Calu3 (cell line): ENCODE measurements around the gene SULT1A1. TPM values are rescaled to one million over a fixed set of nuclear protein-coding genes. Genes with fewer than 3 reads are reported as not detected.

Experiments
- BruUV-seq: library from RNA; stranded (reverse); fragments of 400-500 nt; replicated peaks from 2 replicates; lab custom pipeline; 2021; lab: Mats Ljungman, UMichigan
- CTCF ChIA-PET: fragments of 300-600 bp; sonication (Branson Sonifier 250); formaldehyde crosslinking; loops from one replicate; lab custom pipeline; 2022; ENCODE audit warnings: antibody characterized with exemption; lab: Charles Lee
- DNase-seq: peaks from one replicate; pipeline ENCODE4 v3.0.0; 2022
- H3K27ac Mint-ChIP-seq: one replicate; pipeline ENCODE4 v1.8.0; 2022; ENCODE audit warnings: mixed read lengths; ENCODE audit not compliant: unreplicated experiment
- H3K27me3 Mint-ChIP-seq: one replicate; pipeline ENCODE4 v1.8.0; 2022; ENCODE audit warnings: mixed read lengths; ENCODE audit not compliant: unreplicated experiment
- H3K36me3 Mint-ChIP-seq: one replicate; pipeline ENCODE4 v1.8.0; 2022; ENCODE audit warnings: mild to moderate bottlenecking, moderate library complexity, mixed read lengths; ENCODE audit not compliant: insufficient read depth, unreplicated experiment
- H3K4me1 Mint-ChIP-seq: one replicate; pipeline ENCODE4 v1.8.0; 2022; ENCODE audit warnings: mild to moderate bottlenecking, low read depth, mixed read lengths; ENCODE audit not compliant: unreplicated experiment
- H3K4me3 Mint-ChIP-seq: one replicate; pipeline ENCODE4 v1.8.0; 2022; ENCODE audit warnings: mild to moderate bottlenecking, low read depth, moderate library complexity, mixed read lengths; ENCODE audit not compliant: unreplicated experiment
- H3K9me3 Mint-ChIP-seq: one replicate; pipeline ENCODE4 v1.8.0; 2022; ENCODE audit warnings: low read depth, mixed read lengths; ENCODE audit not compliant: unreplicated experiment
- intact Hi-C: fragments of 100-400 bp; cut with micrococcal nuclease; formaldehyde crosslinking; loops from one replicate; pipeline ENCODE4 v1.10.0; 2022; ENCODE audit not compliant: unreplicated experiment
- total RNA-seq: library from RNA; stranded (reverse); gene quantifications from 2 replicates; pipeline ENCODE4 v1.2.3, GENCODE V29; 2022
- TF ChIP-seq, protein P1 (sequence below): fragments of 200-600 bp; IDR thresholded peaks from one replicate; pipeline ENCODE4 v1.8.0; 2022; ENCODE audit warnings: antibody characterized with exemption; ENCODE audit not compliant: unreplicated experiment

The SULT1A1 gene
- total RNA-seq, 1 experiment from 2014 or later = 14.0 TPM

DNA sequence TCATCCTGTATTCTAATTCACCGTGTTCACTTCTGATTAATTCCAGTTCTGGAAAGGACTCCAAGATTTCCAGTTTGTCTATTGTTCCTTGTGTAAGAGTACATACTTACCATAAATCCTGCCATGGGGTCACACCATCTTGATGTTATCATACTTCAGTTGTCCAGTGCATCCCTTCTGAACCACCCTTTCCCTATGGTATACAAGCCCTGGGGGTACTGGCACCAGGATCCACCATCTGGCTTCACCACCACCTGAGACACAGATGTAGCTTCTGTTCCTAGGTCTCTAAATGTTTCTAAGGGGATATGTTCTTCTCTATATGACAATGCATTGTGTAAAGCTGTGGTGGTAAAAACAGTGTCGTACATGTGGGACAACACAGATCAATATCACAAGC is 34.9 kb downstream of the SULT1A1 start:
- no TSS peak for BruUV-seq
- Mint-ChIP-seq H3K9me3 (no peaks in the 10 kb centered on the region), H3K27ac (no peak overlapping the region), H3K4me3 (no peak overlapping the region), H3K36me3 (no peaks in the 10 kb centered on the region), H3K27me3 (no peaks in the 10 kb centered on the region), H3K4me1 (no peaks in the 10 kb centered on the region)
- TF ChIP-seq, protein P1, sequence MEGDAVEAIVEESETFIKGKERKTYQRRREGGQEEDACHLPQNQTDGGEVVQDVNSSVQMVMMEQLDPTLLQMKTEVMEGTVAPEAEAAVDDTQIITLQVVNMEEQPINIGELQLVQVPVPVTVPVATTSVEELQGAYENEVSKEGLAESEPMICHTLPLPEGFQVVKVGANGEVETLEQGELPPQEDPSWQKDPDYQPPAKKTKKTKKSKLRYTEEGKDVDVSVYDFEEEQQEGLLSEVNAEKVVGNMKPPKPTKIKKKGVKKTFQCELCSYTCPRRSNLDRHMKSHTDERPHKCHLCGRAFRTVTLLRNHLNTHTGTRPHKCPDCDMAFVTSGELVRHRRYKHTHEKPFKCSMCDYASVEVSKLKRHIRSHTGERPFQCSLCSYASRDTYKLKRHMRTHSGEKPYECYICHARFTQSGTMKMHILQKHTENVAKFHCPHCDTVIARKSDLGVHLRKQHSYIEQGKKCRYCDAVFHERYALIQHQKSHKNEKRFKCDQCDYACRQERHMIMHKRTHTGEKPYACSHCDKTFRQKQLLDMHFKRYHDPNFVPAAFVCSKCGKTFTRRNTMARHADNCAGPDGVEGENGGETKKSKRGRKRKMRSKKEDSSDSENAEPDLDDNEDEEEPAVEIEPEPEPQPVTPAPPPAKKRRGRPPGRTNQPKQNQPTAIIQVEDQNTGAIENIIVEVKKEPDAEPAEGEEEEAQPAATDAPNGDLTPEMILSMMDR = no peak
- DNase-seq = no peak
- CTCF ChIA-PET = interaction anchor here (0.5 kb wide), 1 partner anchor 442 kb away, joined by 4 read pairs; no protein-coding TSS in a partner anchor
- intact Hi-C loops = no loop called here

DNA sequence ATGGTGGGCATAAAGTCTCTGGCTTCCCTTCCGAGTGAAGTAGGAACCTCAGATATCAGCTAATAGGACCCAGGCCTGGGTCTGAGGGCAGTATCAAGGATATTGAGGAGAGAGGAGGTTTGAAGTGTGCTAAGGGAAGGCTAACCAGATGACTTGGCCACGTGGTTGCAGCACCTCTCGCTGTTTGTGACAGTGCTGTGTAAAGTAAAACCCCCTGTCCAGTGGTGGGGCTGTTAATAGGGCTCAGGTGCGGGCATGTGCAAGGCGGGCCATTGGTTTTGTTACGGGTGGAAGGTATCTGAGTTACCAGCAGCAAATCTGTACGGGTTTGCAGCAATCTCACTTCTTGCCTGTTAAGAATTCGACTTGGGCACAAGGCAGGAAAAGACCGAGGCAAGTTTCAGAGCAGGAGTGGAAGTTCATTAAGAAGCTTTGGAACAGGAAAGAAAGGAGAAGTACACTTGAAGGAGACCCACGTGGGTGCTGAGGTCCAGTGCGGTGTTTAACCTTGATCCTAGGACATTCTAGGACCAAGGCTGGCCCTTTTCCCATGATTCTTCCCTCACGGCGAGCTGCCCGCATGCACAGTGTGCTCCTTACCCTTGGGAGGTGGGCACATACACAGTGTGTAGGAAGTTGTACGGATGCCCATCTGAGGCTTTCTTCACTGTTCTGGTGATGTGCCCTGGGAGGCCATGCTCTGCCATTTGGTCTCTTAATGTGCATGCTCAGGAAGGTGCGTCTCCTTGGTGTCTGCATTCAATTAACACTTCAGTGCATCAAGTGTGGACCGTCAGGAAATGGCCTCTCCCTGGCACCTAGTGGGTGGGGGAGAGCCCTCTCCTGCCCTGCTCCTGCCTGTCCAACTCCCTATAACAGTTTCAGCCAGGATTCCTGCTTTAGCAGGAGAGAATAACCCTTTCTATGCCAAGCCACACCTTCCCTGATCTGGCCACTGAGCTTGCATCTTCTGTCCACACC is 35.8 kb downstream of the SULT1A1 start:
- TF ChIP-seq, protein P1 = no peak
- Mint-ChIP-seq H3K27ac (no peak overlapping the region), H3K4me1 (no peaks in the 10 kb centered on the region), H3K36me3 (peaks cover 4% of the 10 kb centered on the region), H3K4me3 (no peak overlapping the region), H3K9me3 (no peaks in the 10 kb centered on the region), H3K27me3 (no peaks in the 10 kb centered on the region)
- no peak for DNase-seq
- intact Hi-C loops = no loop called here
- BruUV-seq = no TSS peak
- CTCF ChIA-PET = interaction anchor here (0.6 kb wide), 1 partner anchor 279 kb away, joined by 5 read pairs; no protein-coding TSS in a partner anchor

DNA sequence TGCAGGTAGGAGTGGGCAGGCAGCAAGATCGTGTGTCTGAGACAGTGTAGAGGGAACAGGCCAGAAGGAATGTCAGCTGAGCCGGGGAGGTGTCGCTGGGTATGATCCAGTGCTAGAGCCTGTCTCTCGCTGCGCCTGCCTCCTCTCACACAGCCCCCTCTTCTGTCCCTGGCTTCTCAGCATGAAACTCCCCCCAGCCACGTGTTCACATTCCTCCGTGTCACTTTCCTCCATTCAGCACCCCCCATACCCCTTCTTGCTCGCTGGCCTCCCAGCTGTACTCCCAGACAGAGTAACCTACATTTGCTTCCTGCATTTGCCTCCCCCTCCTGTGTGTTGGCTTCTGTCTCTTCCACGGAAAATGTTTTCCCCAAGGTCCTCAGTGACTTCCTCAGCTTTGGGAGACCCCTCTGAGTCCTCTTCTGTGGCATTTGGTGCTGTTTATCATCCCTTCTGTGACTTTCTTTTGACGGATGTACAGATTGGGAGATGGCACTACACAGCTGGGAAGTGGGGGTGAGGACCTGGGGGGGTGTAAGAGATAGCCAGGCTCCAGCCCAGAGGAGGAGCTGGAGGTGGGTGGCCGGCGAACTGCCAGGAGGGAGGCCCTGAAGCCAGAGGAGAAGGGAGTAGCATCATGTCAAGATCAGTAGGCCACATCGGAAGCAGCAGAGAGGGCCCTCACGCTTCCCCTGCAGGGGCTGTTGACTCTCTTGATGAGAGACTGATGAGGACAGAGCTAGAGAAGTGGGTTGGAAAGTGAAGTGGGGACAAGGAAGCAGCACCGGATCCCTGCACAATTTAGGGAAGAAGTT is 36.9 kb downstream of the SULT1A1 start:
- DNase-seq = no peak
- intact Hi-C loops = no loop called here
- Mint-ChIP-seq H3K9me3 (no peaks in the 10 kb centered on the region), H3K4me3 (no peak overlapping the region), H3K27ac (no peak overlapping the region), H3K27me3 (no peaks in the 10 kb centered on the region), H3K36me3 (peaks cover 4% of the 10 kb centered on the region), H3K4me1 (no peaks in the 10 kb centered on the region)
- TF ChIP-seq, protein P1 = no peak
- BruUV-seq = no TSS peak
- CTCF ChIA-PET = interaction anchor here (0.6 kb wide), 1 partner anchor 277 kb away, joined by 5 read pairs; no protein-coding TSS in a partner anchor

DNA sequence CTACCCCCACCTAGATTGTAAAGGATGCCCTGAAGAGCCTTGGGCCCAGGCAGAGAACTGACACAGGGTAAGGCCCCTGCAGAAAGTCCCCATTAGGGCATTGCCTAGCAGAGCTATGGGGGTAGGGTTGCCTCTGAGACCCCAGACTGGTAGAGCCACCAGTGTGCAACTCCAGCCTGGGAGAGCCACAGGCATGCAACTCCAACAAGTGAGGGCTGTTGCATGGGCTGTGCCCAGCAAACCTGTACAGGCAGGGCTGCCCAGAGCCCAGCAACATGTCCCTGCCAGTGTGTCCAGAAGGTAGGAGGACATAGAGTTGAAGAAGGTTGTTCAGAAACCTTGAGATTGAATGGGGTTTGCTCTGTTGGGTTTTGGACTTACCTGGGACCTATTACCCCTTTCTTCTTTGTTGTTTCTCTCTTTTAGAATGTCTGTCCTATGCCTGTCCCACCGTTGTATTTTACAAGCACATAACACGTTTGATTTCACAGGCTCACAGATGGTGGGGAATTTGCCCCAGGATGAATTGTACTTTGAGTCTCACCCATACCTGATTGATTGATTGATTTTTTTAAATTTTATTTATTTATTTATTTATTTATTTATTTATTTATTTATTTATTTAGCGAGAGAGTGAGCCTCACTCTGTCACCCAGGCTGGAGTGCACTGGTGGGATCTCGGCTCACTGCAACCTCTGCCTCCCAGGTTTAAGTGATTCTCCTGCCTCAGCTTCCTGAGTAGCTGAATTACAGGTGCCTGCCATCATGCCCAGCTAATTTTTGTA is 39.7 kb downstream of the SULT1A1 start:
- BruUV-seq = no TSS peak
- H3K27me3 Mint-ChIP-seq = no peaks in the 10 kb centered on the region
- intact Hi-C loops = no loop called here
- CTCF ChIA-PET = interaction anchor here (0.6 to 1.1 kb wide), 2 partner anchors 12 to 27 kb away, joined by 3 to 4 read pairs; partner anchors contain the start of gene SULT1A2
- H3K36me3 Mint-ChIP-seq = peaks cover 4% of the 10 kb centered on the region
- no peak overlapping the region for H3K27ac Mint-ChIP-seq
- no peaks in the 10 kb centered on the region for H3K4me1 Mint-ChIP-seq
- peaks cover 9% of the 10 kb centered on the region for H3K9me3 Mint-ChIP-seq
- no peak overlapping the region for H3K4me3 Mint-ChIP-seq
- DNase-seq = no peak
- TF ChIP-seq, protein P1 = no peak
